Measurements from ENCODE around the gene LCLAT1.
"Not testable (repeated sequence)": the region's sequence is repeated elsewhere in the genome, so short reads cannot be mapped to it uniquely, and the experiment has no call there.

LCLAT1 gene

DNA sequence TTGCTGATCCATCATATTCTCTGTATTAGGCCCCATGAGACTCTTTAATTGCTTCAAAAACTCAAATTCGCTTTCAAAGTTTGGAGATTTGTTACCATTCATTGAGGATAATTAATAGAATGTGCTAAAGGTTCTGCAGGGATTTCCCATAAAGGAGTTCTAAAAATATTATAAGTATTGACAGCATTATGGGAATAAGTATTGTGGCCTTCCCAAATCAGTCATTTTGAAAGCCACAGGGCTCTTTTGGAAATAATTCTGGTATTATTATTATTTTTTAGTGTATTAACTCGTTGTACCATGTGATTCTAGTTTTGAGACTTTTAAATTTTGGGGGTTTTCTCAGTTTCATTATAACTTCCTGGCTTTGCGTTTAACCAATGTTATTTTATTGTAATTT lies 37.1 kb downstream of the LCLAT1 start:
- peaks cover 0 to 3% of the 10 kb centered on the region in 2 donors for H3K36me3 ChIP-seq (ENCODE audit: control insufficient read depth in 1 of 2, insufficient read depth in 2 of 2, low read length in 2 of 2)
- no peaks in the 10 kb centered on the region for H3K27me3 ChIP-seq (ENCODE audit: control insufficient read depth in 1 of 2, insufficient read depth in 2 of 2, low read length in 2 of 2)
- H3K4me3 ChIP-seq (ENCODE audit: low read depth in 1 of 2, low read length in 2 of 2), result no peak overlapping the region
- peaks cover 28 to 37% of the 10 kb centered on the region in 2 donors for H3K4me1 ChIP-seq (ENCODE audit: control insufficient read depth in 1 of 2, insufficient read depth in 2 of 2, low read length in 2 of 2)
- no peaks in the 10 kb centered on the region for H3K9me3 ChIP-seq (ENCODE audit: control insufficient read depth in 1 of 2, low read length in 2 of 2)
- no peak overlapping the region for H3K9ac ChIP-seq (ENCODE audit: low read depth in 1 of 2, low read length in 2 of 2)
- H3K27ac ChIP-seq (ENCODE audit: low read depth, low read length), result no peak overlapping the region

DNA sequence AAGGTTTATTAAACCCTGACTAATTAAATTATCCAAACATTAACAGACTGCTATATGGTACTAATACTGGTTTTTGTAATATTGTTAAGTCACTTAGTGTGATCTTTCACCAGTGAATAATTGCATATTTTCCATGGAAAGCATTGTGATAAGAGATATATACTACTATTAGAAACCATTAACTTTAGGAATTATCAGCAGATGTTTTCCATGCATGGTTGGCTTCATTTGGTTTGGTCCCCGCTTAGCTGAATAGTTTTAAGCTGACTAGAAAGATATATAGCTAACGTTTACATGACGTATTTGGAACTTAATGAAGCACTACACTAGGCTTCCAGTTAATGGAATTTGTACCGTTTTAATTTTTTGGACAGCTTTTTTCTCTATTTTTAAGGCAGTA lies 37.9 kb downstream of the LCLAT1 start:
- Histone ChIP-seq H3K27me3 (ENCODE audit: control insufficient read depth in 1 of 2, insufficient read depth in 2 of 2, low read length in 2 of 2) (no peaks in the 10 kb centered on the region), H3K36me3 (ENCODE audit: control insufficient read depth in 1 of 2, insufficient read depth in 2 of 2, low read length in 2 of 2) (no peaks in the 10 kb centered on the region)

DNA sequence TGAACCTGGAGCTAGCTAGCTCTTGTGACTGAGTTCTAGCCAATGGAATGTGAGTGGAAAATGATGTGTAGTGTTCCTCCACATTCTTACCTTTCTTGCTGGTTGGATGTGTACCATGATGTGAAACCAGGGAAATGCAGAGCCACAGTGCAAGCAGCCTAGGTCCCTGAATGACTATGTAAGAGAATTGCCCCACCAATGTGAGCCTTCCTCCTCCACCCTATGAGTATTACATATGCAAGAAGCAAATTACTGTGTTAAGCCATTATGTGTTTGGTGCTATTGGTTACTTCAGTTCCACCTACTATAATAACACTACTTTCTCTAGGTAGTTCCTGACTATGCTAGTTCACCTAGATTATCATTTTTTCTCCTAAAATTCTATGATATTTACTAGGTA lies 39.6 kb downstream of the LCLAT1 start:
- Histone ChIP-seq H3K36me3 (ENCODE audit: control insufficient read depth in 1 of 2, insufficient read depth in 2 of 2, low read length in 2 of 2) (no peaks in the 10 kb centered on the region), H3K4me3 (ENCODE audit: low read depth in 1 of 2, low read length in 2 of 2) (no peak overlapping the region), H3K27ac (ENCODE audit: low read depth, low read length) (no peak overlapping the region), H3K4me1 (ENCODE audit: control insufficient read depth in 1 of 2, insufficient read depth in 2 of 2, low read length in 2 of 2) (peaks cover 16 to 24% of the 10 kb centered on the region in 2 donors), H3K27me3 (ENCODE audit: control insufficient read depth in 1 of 2, insufficient read depth in 2 of 2, low read length in 2 of 2) (no peaks in the 10 kb centered on the region), H3K9me3 (ENCODE audit: control insufficient read depth in 1 of 2, low read length in 2 of 2) (no peaks in the 10 kb centered on the region), H3K9ac (ENCODE audit: low read depth in 1 of 2, low read length in 2 of 2) (no peak overlapping the region)

More for the DNA sequence above, 37.9 kb downstream of the LCLAT1 start:
- Histone ChIP-seq H3K9me3 (ENCODE audit: control insufficient read depth in 1 of 2, low read length in 2 of 2) (no peaks in the 10 kb centered on the region), H3K9ac (ENCODE audit: low read depth in 1 of 2, low read length in 2 of 2) (no peak overlapping the region), H3K4me1 (ENCODE audit: control insufficient read depth in 1 of 2, insufficient read depth in 2 of 2, low read length in 2 of 2) (peaks cover 28 to 37% of the 10 kb centered on the region in 2 donors), H3K4me3 (ENCODE audit: low read depth in 1 of 2, low read length in 2 of 2) (no peak overlapping the region), H3K27ac (ENCODE audit: low read depth, low read length) (no peak overlapping the region)

DNA sequence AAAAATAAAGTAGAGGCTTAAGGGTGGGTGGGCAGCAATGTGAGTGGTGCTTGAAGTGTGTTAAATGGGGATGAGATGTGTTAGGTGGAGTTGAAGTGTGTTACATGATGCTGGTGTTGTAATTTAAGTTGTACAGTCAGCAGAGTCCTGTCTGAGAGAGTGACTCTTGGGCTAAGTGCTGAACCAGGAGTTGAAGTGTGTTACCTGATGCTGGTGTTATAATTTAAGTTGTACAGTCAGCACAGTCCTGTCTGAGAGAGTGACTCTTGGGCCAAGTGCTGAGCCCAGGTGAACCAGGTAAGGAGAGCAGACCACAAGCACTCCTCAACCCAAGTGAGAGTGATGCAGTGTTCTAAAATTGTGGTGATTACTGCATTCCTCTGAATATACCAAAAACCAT lies 40.6 kb downstream of the LCLAT1 start:
- Histone ChIP-seq H3K36me3 (ENCODE audit: control insufficient read depth in 1 of 2, insufficient read depth in 2 of 2, low read length in 2 of 2) (no peaks in the 10 kb centered on the region), H3K27ac (ENCODE audit: low read depth, low read length) (no peak overlapping the region), H3K9me3 (ENCODE audit: control insufficient read depth in 1 of 2, low read length in 2 of 2) (no peaks in the 10 kb centered on the region), H3K4me1 (ENCODE audit: control insufficient read depth in 1 of 2, insufficient read depth in 2 of 2, low read length in 2 of 2) (peaks cover 13 to 19% of the 10 kb centered on the region in 2 donors), H3K9ac (ENCODE audit: low read depth in 1 of 2, low read length in 2 of 2) (no peak overlapping the region), H3K27me3 (ENCODE audit: control insufficient read depth in 1 of 2, insufficient read depth in 2 of 2, low read length in 2 of 2) (no peaks in the 10 kb centered on the region), H3K4me3 (ENCODE audit: low read depth in 1 of 2, low read length in 2 of 2) (no peak overlapping the region)

DNA sequence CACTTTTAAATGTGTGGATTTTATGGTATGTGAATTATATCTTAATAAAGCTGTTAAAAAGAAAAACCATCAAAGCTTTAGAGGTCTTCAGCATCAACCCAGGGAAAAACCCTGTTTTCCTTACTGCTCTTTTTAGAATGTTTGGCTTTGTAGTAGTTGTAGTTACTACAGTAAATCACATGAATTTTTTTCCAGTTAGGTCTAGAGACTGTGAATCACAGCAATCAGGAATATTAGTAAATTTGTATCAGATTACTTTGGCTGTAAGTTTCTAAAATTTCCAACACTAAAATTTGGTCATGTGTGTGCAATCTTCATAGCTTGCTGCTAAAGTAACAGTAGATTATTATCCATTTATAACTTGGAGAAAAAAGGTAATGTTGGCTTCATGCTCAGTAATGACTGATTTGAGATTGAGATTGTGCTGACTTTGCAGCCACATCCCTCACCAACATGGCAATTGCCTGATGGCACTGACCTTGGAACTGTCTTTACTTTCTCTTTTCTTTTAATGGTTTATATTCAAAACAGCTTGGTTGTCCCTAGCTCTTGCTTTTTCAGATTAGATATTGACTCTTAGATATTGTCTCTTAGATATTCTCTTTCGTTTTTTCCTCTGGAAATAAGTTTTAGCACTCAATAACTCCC lies 41.1 kb downstream of the LCLAT1 start:
- H3K36me3 ChIP-seq (ENCODE audit: control insufficient read depth in 1 of 2, insufficient read depth in 2 of 2, low read length in 2 of 2), result no peaks in the 10 kb centered on the region
- no peaks in the 10 kb centered on the region for H3K27me3 ChIP-seq (ENCODE audit: control insufficient read depth in 1 of 2, insufficient read depth in 2 of 2, low read length in 2 of 2)
- no peak overlapping the region for H3K27ac ChIP-seq (ENCODE audit: low read depth, low read length)
- H3K4me1 ChIP-seq (ENCODE audit: control insufficient read depth in 1 of 2, insufficient read depth in 2 of 2, low read length in 2 of 2), result peaks cover 13 to 19% of the 10 kb centered on the region in 2 donors
- H3K4me3 ChIP-seq (ENCODE audit: low read depth in 1 of 2, low read length in 2 of 2), result no peak overlapping the region
- H3K9ac ChIP-seq (ENCODE audit: low read depth in 1 of 2, low read length in 2 of 2), result no peak overlapping the region
- no peaks in the 10 kb centered on the region for H3K9me3 ChIP-seq (ENCODE audit: control insufficient read depth in 1 of 2, low read length in 2 of 2)

DNA sequence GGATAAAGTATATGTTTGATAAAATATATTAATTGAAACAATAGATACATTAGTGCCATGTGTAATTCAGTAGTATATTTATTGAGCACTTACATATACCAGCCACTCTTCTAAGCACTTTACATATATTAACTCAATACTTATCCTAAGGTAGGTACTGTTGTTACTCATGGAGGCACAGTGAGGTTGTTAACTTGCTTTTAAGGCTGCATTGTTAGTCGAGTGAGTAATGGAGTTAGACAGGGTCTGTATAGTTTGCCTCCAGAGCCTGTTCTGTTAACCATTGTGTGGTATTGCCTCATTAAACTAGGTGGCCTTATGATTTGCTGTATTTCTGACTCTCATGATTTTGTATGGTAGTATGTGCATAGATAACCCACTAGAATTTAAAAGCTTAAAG lies 44.2 kb downstream of the LCLAT1 start:
- Histone ChIP-seq H3K9me3 (ENCODE audit: control insufficient read depth in 1 of 2, low read length in 2 of 2) (no peaks in the 10 kb centered on the region), H3K27ac (ENCODE audit: low read depth, low read length) (no peak overlapping the region), H3K36me3 (ENCODE audit: control insufficient read depth in 1 of 2, insufficient read depth in 2 of 2, low read length in 2 of 2) (no peaks in the 10 kb centered on the region), H3K4me1 (ENCODE audit: control insufficient read depth in 1 of 2, insufficient read depth in 2 of 2, low read length in 2 of 2) (peaks cover 13 to 19% of the 10 kb centered on the region in 2 donors), H3K27me3 (ENCODE audit: control insufficient read depth in 1 of 2, insufficient read depth in 2 of 2, low read length in 2 of 2) (no peaks in the 10 kb centered on the region), H3K4me3 (ENCODE audit: low read depth in 1 of 2, low read length in 2 of 2) (no peak overlapping the region), H3K9ac (ENCODE audit: low read depth in 1 of 2, low read length in 2 of 2) (no peak overlapping the region)

DNA sequence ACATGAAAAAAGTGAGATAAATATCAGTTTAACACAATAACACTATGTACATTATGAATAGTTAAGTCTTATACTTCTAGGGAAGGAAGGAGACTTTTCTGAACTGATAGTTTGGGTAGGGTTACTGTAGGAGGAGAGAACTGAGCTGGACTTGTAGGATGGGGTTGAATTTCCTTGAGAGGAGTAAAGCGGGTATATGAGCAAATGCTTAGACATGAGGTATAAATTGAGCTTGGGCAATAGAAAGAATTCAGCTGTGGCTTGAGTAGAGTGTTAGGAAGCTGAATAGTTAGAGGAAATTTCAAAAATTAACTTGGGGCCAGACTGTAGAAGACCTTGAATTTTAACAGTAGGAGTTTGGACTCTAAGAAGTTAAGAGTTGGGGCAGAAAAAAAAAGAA lies 45.1 kb downstream of the LCLAT1 start:
- H3K27me3 ChIP-seq (ENCODE audit: control insufficient read depth in 1 of 2, insufficient read depth in 2 of 2, low read length in 2 of 2), result no peaks in the 10 kb centered on the region
- H3K9me3 ChIP-seq (ENCODE audit: control insufficient read depth in 1 of 2, low read length in 2 of 2), result no peaks in the 10 kb centered on the region
- H3K36me3 ChIP-seq (ENCODE audit: control insufficient read depth in 1 of 2, insufficient read depth in 2 of 2, low read length in 2 of 2), result no peaks in the 10 kb centered on the region
- no peak overlapping the region for H3K4me3 ChIP-seq (ENCODE audit: low read depth in 1 of 2, low read length in 2 of 2)
- no peak overlapping the region for H3K27ac ChIP-seq (ENCODE audit: low read depth, low read length)
- H3K9ac ChIP-seq (ENCODE audit: low read depth in 1 of 2, low read length in 2 of 2), result no peak overlapping the region
- H3K4me1 ChIP-seq (ENCODE audit: control insufficient read depth in 1 of 2, insufficient read depth in 2 of 2, low read length in 2 of 2), result peaks cover 13 to 19% of the 10 kb centered on the region in 2 donors

DNA sequence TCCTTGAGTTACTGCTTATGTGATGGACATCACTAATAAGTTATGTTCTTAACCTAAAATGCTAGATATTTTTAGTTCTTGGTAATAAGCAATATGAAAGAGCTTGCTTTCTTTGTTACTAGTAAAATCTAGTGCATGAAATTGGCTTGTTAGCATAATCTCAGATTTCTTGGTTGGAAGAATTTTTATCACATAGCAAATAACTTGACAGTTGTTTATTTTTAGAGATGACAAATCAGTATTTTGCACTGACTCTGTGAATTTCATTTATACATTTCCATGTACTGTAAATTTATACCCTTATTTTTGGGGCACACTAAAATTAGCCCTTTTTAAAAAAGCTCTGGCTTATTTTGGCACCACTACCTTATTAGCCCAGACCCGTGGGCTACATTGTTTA lies 45.6 kb downstream of the LCLAT1 start:
- Histone ChIP-seq H3K4me3 (ENCODE audit: low read depth in 1 of 2, low read length in 2 of 2) (no peak overlapping the region), H3K27me3 (ENCODE audit: control insufficient read depth in 1 of 2, insufficient read depth in 2 of 2, low read length in 2 of 2) (no peaks in the 10 kb centered on the region), H3K4me1 (ENCODE audit: control insufficient read depth in 1 of 2, insufficient read depth in 2 of 2, low read length in 2 of 2) (peaks cover 13 to 15% of the 10 kb centered on the region in 2 donors), H3K36me3 (ENCODE audit: control insufficient read depth in 1 of 2, insufficient read depth in 2 of 2, low read length in 2 of 2) (peaks cover 0 to under 1% of the 10 kb centered on the region in 2 donors), H3K9me3 (ENCODE audit: control insufficient read depth in 1 of 2, low read length in 2 of 2) (peaks cover 0 to 2% of the 10 kb centered on the region in 2 donors), H3K27ac (ENCODE audit: low read depth, low read length) (no peak overlapping the region), H3K9ac (ENCODE audit: low read depth in 1 of 2, low read length in 2 of 2) (no peak overlapping the region)

DNA sequence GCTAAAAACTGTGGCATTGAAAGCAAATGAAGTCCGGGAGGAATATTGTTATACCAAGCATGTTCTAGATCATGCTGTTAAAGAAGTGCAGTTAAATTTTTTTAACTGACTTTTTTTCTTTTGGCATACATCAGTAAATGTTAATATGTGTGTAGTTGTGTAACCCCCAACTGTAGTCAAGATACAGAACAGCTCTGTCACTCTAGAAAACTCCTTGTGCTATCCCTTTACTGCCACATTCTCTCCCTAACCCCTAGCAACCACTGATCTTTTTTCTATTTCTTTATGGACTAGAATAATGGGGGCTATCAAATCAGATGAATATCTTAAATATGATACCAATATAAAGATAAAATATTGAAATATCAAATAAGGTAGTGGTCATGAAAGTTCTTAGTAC lies 46.4 kb downstream of the LCLAT1 start:
- no peak overlapping the region for H3K9ac ChIP-seq (ENCODE audit: low read depth in 1 of 2, low read length in 2 of 2)
- H3K27ac ChIP-seq (ENCODE audit: low read depth, low read length), result no peak overlapping the region
- peaks cover 5 to 7% of the 10 kb centered on the region in 2 donors for H3K4me1 ChIP-seq (ENCODE audit: control insufficient read depth in 1 of 2, insufficient read depth in 2 of 2, low read length in 2 of 2)
- H3K27me3 ChIP-seq (ENCODE audit: control insufficient read depth in 1 of 2, insufficient read depth in 2 of 2, low read length in 2 of 2), result no peaks in the 10 kb centered on the region
- no peak overlapping the region for H3K4me3 ChIP-seq (ENCODE audit: low read depth in 1 of 2, low read length in 2 of 2)
- H3K9me3 ChIP-seq (ENCODE audit: control insufficient read depth in 1 of 2, low read length in 2 of 2), result peaks cover 7 to 9% of the 10 kb centered on the region in 2 donors
- peaks cover 0 to 3% of the 10 kb centered on the region in 2 donors for H3K36me3 ChIP-seq (ENCODE audit: control insufficient read depth in 1 of 2, insufficient read depth in 2 of 2, low read length in 2 of 2)

DNA sequence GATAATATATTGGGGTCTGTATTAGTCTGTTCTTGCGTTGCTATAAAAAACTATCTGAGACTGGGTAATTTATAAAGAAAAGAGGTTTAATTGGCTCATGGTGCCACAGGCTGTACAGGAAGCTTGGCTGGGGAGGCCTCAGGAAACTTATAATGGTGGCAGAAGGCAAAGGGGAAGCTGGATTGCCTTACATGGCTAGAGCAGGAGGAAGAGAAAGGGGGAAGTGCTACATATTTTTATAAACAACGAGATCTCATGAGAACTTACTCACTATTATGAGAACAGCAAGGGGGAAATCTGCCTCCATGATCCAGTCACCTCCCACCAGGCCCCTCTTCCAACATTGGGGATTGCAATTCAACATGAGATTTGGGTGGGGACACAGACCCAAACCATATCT lies 48.9 kb downstream of the LCLAT1 start:
- peaks cover 11 to 16% of the 10 kb centered on the region in 2 donors for H3K9me3 ChIP-seq (ENCODE audit: control insufficient read depth in 1 of 2, low read length in 2 of 2)
- H3K9ac ChIP-seq (ENCODE audit: low read depth in 1 of 2, low read length in 2 of 2); H3K27ac ChIP-seq (ENCODE audit: low read depth, low read length); H3K4me3 ChIP-seq (ENCODE audit: low read depth in 1 of 2, low read length in 2 of 2); H3K36me3 ChIP-seq (ENCODE audit: control insufficient read depth in 1 of 2, insufficient read depth in 2 of 2, low read length in 2 of 2); H3K27me3 ChIP-seq (ENCODE audit: control insufficient read depth in 1 of 2, insufficient read depth in 2 of 2, low read length in 2 of 2); H3K4me1 ChIP-seq (ENCODE audit: control insufficient read depth in 1 of 2, insufficient read depth in 2 of 2, low read length in 2 of 2): not testable (repeated sequence)

All from duodenal mucosa (tissue), 2 donors.